ENCODE measurements around the gene PLXNA2. TPM values are rescaled to one million over a fixed set of nuclear protein-coding genes. Genes with fewer than 3 reads are reported as not detected.

PLXNA2 gene
- total and polyA plus RNA-seq, 2 donors (not counting 3 experiments of a cell fraction or from before 2014, with no cell fraction given): 42.6 to 229 TPM

GRCh38 chr1:208145167-208145566, 99.0 kb downstream of the PLXNA2 start:
- Histone ChIP-seq H3K9ac (replicated peaks; ENCODE audit: extremely low read depth, insufficient read depth, low read length) (no peak overlapping the region), H3K9me3 (replicated peaks; ENCODE audit: control insufficient read depth, insufficient read depth, low read length) (no peaks in the 10 kb centered on the region), H2AFZ (ENCODE audit: low read depth, low read length) (no peak overlapping the region), H3K4me1 (ENCODE audit: control insufficient read depth, extremely low read depth, insufficient read depth, low read length) (no peaks in the 10 kb centered on the region), H3K9me1 (replicated peaks; ENCODE audit: control insufficient read depth, extremely low read depth, insufficient read depth, low read length) (no peaks in the 10 kb centered on the region), H4K20me1 (replicated peaks; ENCODE audit: control insufficient read depth, extremely low read depth, insufficient read depth, low read length) (no peaks in the 10 kb centered on the region), H3K27ac (ENCODE audit: insufficient read depth, low read depth, low read length) (no peak overlapping the region), H3K27me3 (ENCODE audit: control insufficient read depth in 2 of 2, insufficient read depth in 2 of 2, low read length in 2 of 2) (no peaks in the 10 kb centered on the region), H3K79me2 (ENCODE audit: control insufficient read depth, insufficient read depth, low read length) (peaks cover 95% of the 10 kb centered on the region), H3K4me2 (ENCODE audit: insufficient read depth, low read length) (no peak overlapping the region), H3K36me3 (ENCODE audit: control insufficient read depth in 2 of 2, extremely low read depth in 1 of 2, insufficient read depth in 2 of 2, low read length in 2 of 2) (peaks cover 16 to 28% of the 10 kb centered on the region in 2 experiments), H3K4me3 (replicated peaks in 1 of 3; ENCODE audit: insufficient read depth in 1 of 3, low read depth in 1 of 3, low read length in 3 of 3) (no peak overlapping the region)
- FAIRE-seq (no peak), DNase-seq (ENCODE audit: low read depth, low spot score) (no peak)
- intact Hi-C loops (cut with micrococcal nuclease): no loop called here
- BruUV-seq (replicated peaks): no TSS peak
- CTCF ChIA-PET: interaction anchor here (1.9 to 2.3 kb wide), 2 partner anchors 13 to 94 kb away, joined by 4 to 9 read pairs; no protein-coding TSS in a partner anchor
- POLR2A ChIA-PET: no interaction called here
- TF ChIP-seq POLR2A (IDR thresholded peaks at IDR 0.05; ENCODE audit: low read depth, low read length) (no peak), MAX (IDR thresholded peaks at IDR 0.05; ENCODE audit: insufficient read depth, insufficient read length) (no peak), FOS (IDR thresholded peaks at IDR 0.05; ENCODE audit: borderline replicate concordance, insufficient read depth, low read length) (no peak), JUN (IDR thresholded peaks at IDR 0.05; ENCODE audit: borderline replicate concordance, insufficient read depth, insufficient read length, low read depth) (no peak), EZH2 (IDR thresholded peaks at IDR 0.05; ENCODE audit: borderline replicate concordance, low read depth, low read length, severe bottlenecking) (no peak)
- dilution Hi-C loops (cut with MboI; ENCODE audit: extremely low pct_ligation_motif_present, low sequenced_read_pairs): loop anchor here (25.0 kb wide), 1 partner anchor 92 kb away; the partner anchor contains the start of gene PLXNA2

GRCh38 chr1:208142590-208143382, 101.4 kb downstream of the PLXNA2 start:
- ChIA-PET POLR2A (no interaction called here), CTCF (interaction anchor here (1.0 to 1.6 kb wide), 3 partner anchors 30 to 102 kb away, joined by 3 to 5 read pairs (median 5); no protein-coding TSS in a partner anchor)
- H3K27me3 ChIP-seq (ENCODE audit: control insufficient read depth in 2 of 2, insufficient read depth in 2 of 2, low read length in 2 of 2): no peaks in the 10 kb centered on the region
- no peaks in the 10 kb centered on the region for H3K9me1 ChIP-seq (replicated peaks; ENCODE audit: control insufficient read depth, extremely low read depth, insufficient read depth, low read length)
- no peak overlapping the region for H3K4me3 ChIP-seq (replicated peaks in 1 of 3; ENCODE audit: insufficient read depth in 1 of 3, low read depth in 1 of 3, low read length in 3 of 3)
- dilution Hi-C loops (cut with MboI; ENCODE audit: extremely low pct_ligation_motif_present, low sequenced_read_pairs) (loop anchor here (25.0 kb wide), 1 partner anchor 95 kb away; the partner anchor contains the start of gene PLXNA2), intact Hi-C loops (cut with micrococcal nuclease) (no loop called here)
- H3K79me2 ChIP-seq (ENCODE audit: control insufficient read depth, insufficient read depth, low read length): peaks cover 90% of the 10 kb centered on the region
- H3K4me2 ChIP-seq (ENCODE audit: insufficient read depth, low read length): no peak overlapping the region
- no peaks in the 10 kb centered on the region for H3K9me3 ChIP-seq (replicated peaks; ENCODE audit: control insufficient read depth, insufficient read depth, low read length)
- FAIRE-seq (peak; percentile 12), DNase-seq (ENCODE audit: low read depth, low spot score) (no peak)
- H3K27ac ChIP-seq (ENCODE audit: insufficient read depth, low read depth, low read length): no peak overlapping the region
- TF ChIP-seq POLR2AphosphoS5 (IDR thresholded peaks at IDR 0.05; ENCODE audit: insufficient read depth, low read depth, low read length) (no peak), MAX (IDR thresholded peaks at IDR 0.05; ENCODE audit: insufficient read depth, insufficient read length) (no peak), CTCF (IDR thresholded peaks at IDR 0.05; ENCODE audit: extremely low read depth in 1 of 2, insufficient read depth in 1 of 2, low read depth in 1 of 2, low read length in 2 of 2) (no peak), MYC (IDR thresholded peaks at IDR 0.05; ENCODE audit: low read depth, low read length) (no peak), FOS (IDR thresholded peaks at IDR 0.05; ENCODE audit: borderline replicate concordance, insufficient read depth, low read length) (no peak), EZH2 (IDR thresholded peaks at IDR 0.05; ENCODE audit: borderline replicate concordance, low read depth, low read length, severe bottlenecking) (no peak)
- H4K20me1 ChIP-seq (replicated peaks; ENCODE audit: control insufficient read depth, extremely low read depth, insufficient read depth, low read length): no peaks in the 10 kb centered on the region
- H3K4me1 ChIP-seq (ENCODE audit: control insufficient read depth, extremely low read depth, insufficient read depth, low read length): no peaks in the 10 kb centered on the region
- BruUV-seq (replicated peaks): no TSS peak
- H3K36me3 ChIP-seq (ENCODE audit: control insufficient read depth in 2 of 2, extremely low read depth in 1 of 2, insufficient read depth in 2 of 2, low read length in 2 of 2): peaks cover 18 to 41% of the 10 kb centered on the region in 2 experiments
- no peak overlapping the region for H3K9ac ChIP-seq (replicated peaks; ENCODE audit: extremely low read depth, insufficient read depth, low read length)
- no peak overlapping the region for H2AFZ ChIP-seq (ENCODE audit: low read depth, low read length)
